Ectodermal cell (in vitro differentiated cells): Measurements from ENCODE around the gene POLD1.

Experiments
- H3K27ac ChIP-seq: 2 replicates; pipeline ENCODE4 v1.7.0; 2013; ENCODE audit warnings: mild to moderate bottlenecking, low read depth, low read length; ENCODE audit not compliant: insufficient read depth, poor library complexity, severe bottlenecking
- H3K27me3 ChIP-seq: 2 replicates; pipeline ENCODE4 v1.7.0; 2013; ENCODE audit warnings: mild to moderate bottlenecking, low read length; ENCODE audit not compliant: insufficient read depth, control insufficient read depth, poor library complexity, severe bottlenecking
- H3K36me3 ChIP-seq: one replicate; pipeline ENCODE4 v1.7.0; 2013; ENCODE audit warnings: low read length; ENCODE audit not compliant: control insufficient read depth, insufficient read depth
- H3K4me1 ChIP-seq: one replicate; pipeline ENCODE4 v1.7.0; 2013; ENCODE audit warnings: low read length; ENCODE audit not compliant: control insufficient read depth, insufficient read depth
- H3K4me3 ChIP-seq: 2 replicates; pipeline ENCODE4 v1.7.0; 2013; ENCODE audit warnings: low read depth, low read length, control low read depth; ENCODE audit not compliant: insufficient read depth
- H3K9me3 ChIP-seq: 2 replicates; pipeline ENCODE4 v1.7.0; 2013; ENCODE audit warnings: mild to moderate bottlenecking, low read length, moderate library complexity; ENCODE audit not compliant: control insufficient read depth
- WGBS, 2 experiments: methylation state at CpG; one replicate each; pipeline ENCODE4 v1.1.7; 2013; ENCODE audit warnings: missing lambda C conversion rate in 2 of 2; 5-methylcytosine and 5-hydroxymethylcytosine counted together

The POLD1 gene

DNA sequence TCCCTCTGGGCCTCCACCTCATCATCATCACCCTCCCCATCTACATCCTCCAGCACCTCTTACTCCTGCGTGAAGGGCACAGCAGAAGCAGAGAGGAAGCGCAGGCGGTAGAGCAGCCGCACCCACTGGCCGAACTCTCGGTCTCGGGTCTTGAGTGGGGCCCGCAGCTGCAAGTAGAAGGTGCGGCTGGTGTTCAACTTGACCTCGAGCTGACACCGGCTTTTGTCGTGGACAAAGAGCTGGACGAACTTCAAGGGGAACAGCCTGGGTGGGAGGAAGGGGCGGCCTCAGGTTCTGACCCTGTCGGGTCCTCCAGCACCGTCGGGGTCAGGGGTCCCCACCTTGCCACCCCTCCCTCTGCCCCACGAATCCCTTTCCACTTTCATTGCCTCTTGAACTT is 83.4 kb downstream of the POLD1 start:
- no peak overlapping the region for H3K4me3 ChIP-seq
- no peaks in the 10 kb centered on the region for H3K36me3 ChIP-seq
- H3K27ac ChIP-seq: no peak overlapping the region
- H3K4me1 ChIP-seq: no peaks in the 10 kb centered on the region
- H3K9me3 ChIP-seq: no peaks in the 10 kb centered on the region
- 90 to 91% methylated on average over 18 of the region's 18 CpGs for WGBS, 2 experiments
- no peaks in the 10 kb centered on the region for H3K27me3 ChIP-seq
